HFFc6 (cell line): ENCODE data around the gene CARF. TPM values are rescaled to one million over a fixed set of nuclear protein-coding genes. Genes with fewer than 3 reads are reported as not detected.
A peak's percentile ranks its signal among the peaks of the same experiment; 100 is the strongest.
"Not testable (repeated sequence)": the region's sequence is repeated elsewhere in the genome, so short reads cannot be mapped to it uniquely, and the experiment has no call there.

Source experiments
- DNase-seq: peaks from one replicate; pipeline ENCODE4 v3.0.0-alpha.2; 2018
- H3K27ac Mint-ChIP-seq: 2 replicates; pipeline ENCODE4 v1.8.0; 2020; ENCODE audit warnings: mild to moderate bottlenecking, mixed read lengths
- H3K27me3 Mint-ChIP-seq: 2 replicates; pipeline ENCODE4 v1.8.0; 2021; ENCODE audit warnings: mild to moderate bottlenecking, moderate library complexity, mixed read lengths; ENCODE audit not compliant: insufficient read depth
- H3K36me3 Mint-ChIP-seq: 2 replicates; pipeline ENCODE4 v1.8.0; 2021; ENCODE audit warnings: low read depth, mixed read lengths
- H3K4me1 Mint-ChIP-seq: 2 replicates; pipeline ENCODE4 v1.8.0; 2020; ENCODE audit warnings: low read depth, mixed read lengths
- H3K4me3 Mint-ChIP-seq: 2 replicates; pipeline ENCODE4 v1.8.0; 2020; ENCODE audit warnings: mild to moderate bottlenecking, moderate library complexity, mixed read lengths
- H3K9me3 Mint-ChIP-seq: 2 replicates; pipeline ENCODE4 v1.8.0; 2020; ENCODE audit warnings: mild to moderate bottlenecking, mixed read lengths
- CTCF ChIP-seq: fragments of 200-600 bp; sonication (generic); IDR thresholded peaks from 2 replicates; pipeline ENCODE4 v1.5.0; 2021; ENCODE audit warnings: antibody characterized with exemption, mild to moderate bottlenecking
- total RNA-seq, 6 experiments: library from RNA; stranded (reverse); fragmentation: NEBNext Ultra II Directional; extraction: Animal tissue kit (Norgen Biotek cat#: 25700); gene quantifications; 2 replicates in 1 of 6; 3 replicates in 5 of 6; pipeline ENCODE4 v1.2.3, GENCODE V29; 2021

The CARF gene
- total RNA-seq, 6 experiments from 2014 or later = 2.2 to 5.7 (median 4.2) TPM

GRCh38 chr2:202881570-202881969 lies 30.5 kb upstream of the CARF start:
- no peak for TF ChIP-seq CTCF
- Mint-ChIP-seq H3K4me3 (no peak overlapping the region), H3K27ac (no peak overlapping the region), H3K36me3 (peaks cover 10% of the 10 kb centered on the region; the same call in 1 of the 2 replicates), H3K4me1 (peaks cover 24% of the 10 kb centered on the region), H3K27me3 (no peaks in the 10 kb centered on the region), H3K9me3 (no peaks in the 10 kb centered on the region)
- no peak for DNase-seq

GRCh38 chr2:202883987-202884675 lies 27.9 kb upstream of the CARF start:
- Mint-ChIP-seq H3K27ac (peak overlapping the region; percentile 59), H3K4me3 (no peak overlapping the region), H3K4me1 (peaks cover 24% of the 10 kb centered on the region), H3K36me3 (peaks cover 10% of the 10 kb centered on the region), H3K9me3 (no peaks in the 10 kb centered on the region), H3K27me3 (no peaks in the 10 kb centered on the region)
- DNase-seq = peak; percentile 56
- TF ChIP-seq CTCF = peak; percentile 62

GRCh38 chr2:202885190-202885589 lies 26.9 kb upstream of the CARF start:
- TF ChIP-seq CTCF = no peak
- peaks cover 10% of the 10 kb centered on the region for H3K36me3 Mint-ChIP-seq
- H3K4me3 Mint-ChIP-seq = no peak overlapping the region
- no peak overlapping the region for H3K27ac Mint-ChIP-seq
- peaks cover 24% of the 10 kb centered on the region for H3K4me1 Mint-ChIP-seq
- H3K27me3 Mint-ChIP-seq = no peaks in the 10 kb centered on the region
- no peak for DNase-seq
- no peaks in the 10 kb centered on the region for H3K9me3 Mint-ChIP-seq

GRCh38 chr2:202905507-202905906 lies 6.6 kb upstream of the CARF start:
- not testable (repeated sequence) for H3K4me3 Mint-ChIP-seq, H3K9me3 Mint-ChIP-seq, H3K27ac Mint-ChIP-seq, H3K27me3 Mint-ChIP-seq, DNase-seq
- Mint-ChIP-seq H3K4me1 (peaks cover 27% of the 10 kb centered on the region), H3K36me3 (peaks cover 26% of the 10 kb centered on the region)

GRCh38 chr2:202908186-202908585 lies 3.9 kb upstream of the CARF start:
- Mint-ChIP-seq H3K27ac (no peak overlapping the region), H3K4me1 (peaks cover 35% of the 10 kb centered on the region), H3K27me3 (no peaks in the 10 kb centered on the region), H3K4me3 (no peak overlapping the region), H3K36me3 (peaks cover 26% of the 10 kb centered on the region), H3K9me3 (peaks cover 4% of the 10 kb centered on the region; the same call in 1 of the 2 replicates)
- no peak for DNase-seq
- no peak for TF ChIP-seq CTCF

- DNase-seq = no peak
- peaks cover 16% of the 10 kb centered on the region for H3K36me3 Mint-ChIP-seq
- peak overlapping the region; percentile 96 for H3K4me3 Mint-ChIP-seq
- TF ChIP-seq CTCF = no peak
- H3K27ac Mint-ChIP-seq = no peak overlapping the region
- peaks cover 4% of the 10 kb centered on the region; the same call in 1 of the 2 replicates for H3K9me3 Mint-ChIP-seq
- peaks cover 37% of the 10 kb centered on the region for H3K4me1 Mint-ChIP-seq
- H3K27me3 Mint-ChIP-seq = no peaks in the 10 kb centered on the region
Observed at GRCh38 chr2:202909394-202910192, 2.5 kb upstream of the CARF start.

- not testable (repeated sequence) for H3K27me3 Mint-ChIP-seq, H3K9me3 Mint-ChIP-seq, DNase-seq, H3K27ac Mint-ChIP-seq
- Mint-ChIP-seq H3K36me3 (peaks cover 11% of the 10 kb centered on the region), H3K4me3 (peak overlapping the region; percentile 96), H3K4me1 (peaks cover 37% of the 10 kb centered on the region)
Observed at GRCh38 chr2:202910250-202910649, 1.8 kb upstream of the CARF start.
